ENCODE results near the gene OXCT1. TPM values are rescaled to one million over a fixed set of nuclear protein-coding genes. Genes with fewer than 3 reads are reported as not detected.

Gene OXCT1
- total and polyA plus RNA-seq, 9 donors, result 9.0 to 29.8 (median 15.4) TPM

DNA sequence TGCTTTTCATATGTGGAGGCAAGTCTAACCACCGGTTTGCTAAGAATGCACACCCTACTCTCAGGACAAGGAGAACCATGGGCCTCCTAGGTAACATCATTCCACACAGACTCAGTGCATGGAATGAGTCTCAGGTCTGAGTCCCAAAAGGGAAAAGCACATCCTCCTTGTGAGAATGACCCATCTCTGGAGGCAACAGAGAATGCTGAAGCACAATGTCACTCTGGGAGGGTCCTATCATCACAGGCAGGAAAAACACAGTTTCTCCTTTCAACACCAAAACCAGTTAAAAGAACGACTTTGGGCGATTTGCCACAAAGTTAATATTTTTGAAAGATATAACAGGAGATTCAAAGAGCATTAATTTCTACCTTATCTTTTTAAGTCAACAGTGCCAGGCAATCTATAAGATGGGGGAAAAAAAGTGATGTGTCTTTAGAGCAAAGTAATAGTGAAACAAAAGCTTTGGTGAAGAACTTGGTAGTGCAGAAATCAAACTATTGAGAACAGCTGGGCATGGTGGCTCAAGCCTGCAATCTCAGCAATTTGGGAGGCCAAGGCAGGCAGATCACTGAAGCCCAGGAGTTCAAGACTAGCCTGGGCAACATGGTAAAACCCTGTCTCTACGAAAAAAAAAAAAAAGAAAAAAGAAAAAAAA is 97.3 kb downstream of the OXCT1 start:
- intact Hi-C loops (cut with DNase I), result no loop called here
- Histone ChIP-seq H3K9me3 (no peaks in the 10 kb centered on the region), H3K27me3 (no peaks in the 10 kb centered on the region), H3K27ac (no peak overlapping the region), H3K4me1 (ENCODE audit: insufficient read depth) (peaks cover 5% of the 10 kb centered on the region), H3K4me3 (no peak overlapping the region), H3K36me3 (no peaks in the 10 kb centered on the region)
- TF ChIP-seq, protein P1, sequence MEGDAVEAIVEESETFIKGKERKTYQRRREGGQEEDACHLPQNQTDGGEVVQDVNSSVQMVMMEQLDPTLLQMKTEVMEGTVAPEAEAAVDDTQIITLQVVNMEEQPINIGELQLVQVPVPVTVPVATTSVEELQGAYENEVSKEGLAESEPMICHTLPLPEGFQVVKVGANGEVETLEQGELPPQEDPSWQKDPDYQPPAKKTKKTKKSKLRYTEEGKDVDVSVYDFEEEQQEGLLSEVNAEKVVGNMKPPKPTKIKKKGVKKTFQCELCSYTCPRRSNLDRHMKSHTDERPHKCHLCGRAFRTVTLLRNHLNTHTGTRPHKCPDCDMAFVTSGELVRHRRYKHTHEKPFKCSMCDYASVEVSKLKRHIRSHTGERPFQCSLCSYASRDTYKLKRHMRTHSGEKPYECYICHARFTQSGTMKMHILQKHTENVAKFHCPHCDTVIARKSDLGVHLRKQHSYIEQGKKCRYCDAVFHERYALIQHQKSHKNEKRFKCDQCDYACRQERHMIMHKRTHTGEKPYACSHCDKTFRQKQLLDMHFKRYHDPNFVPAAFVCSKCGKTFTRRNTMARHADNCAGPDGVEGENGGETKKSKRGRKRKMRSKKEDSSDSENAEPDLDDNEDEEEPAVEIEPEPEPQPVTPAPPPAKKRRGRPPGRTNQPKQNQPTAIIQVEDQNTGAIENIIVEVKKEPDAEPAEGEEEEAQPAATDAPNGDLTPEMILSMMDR (IDR thresholded peaks at IDR 0.05), result no peak
- no peak for TF ChIP-seq POLR2A (IDR thresholded peaks at IDR 0.05)
- no peak for TF ChIP-seq EP300 (IDR thresholded peaks at IDR 0.05)
- DNase-seq, result no peak
- 85 to 89% (median 86%) methylated on average over 4 of the region's 4 CpGs for WGBS, 3 donors

DNA sequence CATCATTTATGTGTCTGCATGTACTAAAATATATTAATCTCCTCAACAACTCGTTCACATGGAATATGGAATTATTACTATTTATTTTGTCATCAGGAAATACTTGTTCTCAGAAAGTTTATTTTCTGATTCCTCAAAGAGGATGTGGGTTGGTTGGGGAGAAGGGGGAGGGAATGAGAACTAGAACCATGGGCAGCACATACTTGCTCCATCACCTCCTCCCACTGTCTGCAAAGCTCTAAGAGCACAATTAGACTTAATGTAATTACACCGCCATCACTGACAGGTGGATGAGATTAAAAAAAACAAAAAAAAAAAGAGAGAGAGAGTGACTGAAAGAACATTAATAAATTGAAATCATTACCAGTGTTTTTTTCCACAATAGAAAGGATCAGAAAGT is 98.2 kb downstream of the OXCT1 start:
- intact Hi-C loops (cut with DNase I), result no loop called here
- no peak overlapping the region for H3K27ac ChIP-seq
- no peaks in the 10 kb centered on the region for H3K36me3 ChIP-seq
- DNase-seq, result no peak
- no peaks in the 10 kb centered on the region for H3K27me3 ChIP-seq
- TF ChIP-seq POLR2A (IDR thresholded peaks at IDR 0.05) (no peak), EP300 (IDR thresholded peaks at IDR 0.05) (no peak)
- TF ChIP-seq, protein P1 (IDR thresholded peaks at IDR 0.05), result no peak
- H3K4me3 ChIP-seq, result no peak overlapping the region
- 88 to 92% (median 88%) methylated on average over 2 of the region's 2 CpGs for WGBS, 3 donors
- H3K4me1 ChIP-seq (ENCODE audit: insufficient read depth), result peaks cover 5% of the 10 kb centered on the region
- no peaks in the 10 kb centered on the region for H3K9me3 ChIP-seq

DNA sequence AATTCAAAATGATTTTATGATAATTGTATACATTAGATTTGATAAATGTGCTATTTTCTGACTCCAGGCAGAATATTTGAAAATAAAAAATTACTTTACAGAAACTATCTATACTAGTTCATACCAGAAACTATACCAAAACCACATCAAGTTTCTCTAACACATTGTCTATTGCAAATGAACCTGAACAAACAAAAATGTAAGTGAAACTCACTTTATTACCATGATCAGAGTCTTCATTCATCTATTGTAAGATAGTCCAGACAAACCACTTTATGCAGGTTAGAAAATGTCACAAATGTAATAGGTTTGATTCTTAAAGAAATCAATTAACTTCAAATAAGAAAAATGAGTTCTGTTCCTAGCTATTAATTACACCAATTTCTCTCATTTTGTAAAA is 99.4 kb downstream of the OXCT1 start:
- TF ChIP-seq, protein P1 (IDR thresholded peaks at IDR 0.05), result no peak
- TF ChIP-seq POLR2A (IDR thresholded peaks at IDR 0.05) (no peak), EP300 (IDR thresholded peaks at IDR 0.05) (no peak)
- Histone ChIP-seq H3K4me1 (ENCODE audit: insufficient read depth) (peaks cover 4% of the 10 kb centered on the region), H3K27me3 (no peaks in the 10 kb centered on the region), H3K9me3 (no peaks in the 10 kb centered on the region), H3K27ac (no peak overlapping the region), H3K4me3 (no peak overlapping the region), H3K36me3 (no peaks in the 10 kb centered on the region)
- DNase-seq, result no peak
- intact Hi-C loops (cut with DNase I), result no loop called here

DNA sequence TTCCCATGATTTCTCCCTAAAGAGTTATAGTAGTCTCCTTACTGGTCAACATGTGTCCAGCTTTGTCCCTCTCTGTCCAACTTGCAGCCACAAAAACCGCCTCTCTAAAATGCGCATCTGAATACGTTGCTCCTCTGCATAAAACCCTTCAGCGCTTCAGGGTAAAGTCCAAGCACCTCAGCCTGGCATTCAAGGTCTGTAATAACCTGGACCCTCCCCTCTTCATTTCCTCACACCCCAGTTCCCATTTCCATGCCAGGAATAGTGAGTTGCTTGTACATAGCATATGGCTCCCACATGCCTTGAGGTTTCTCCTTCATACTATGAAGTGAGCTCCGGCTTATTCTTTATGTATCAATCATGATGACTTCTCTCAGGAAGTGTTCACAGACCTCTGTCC is 101.5 kb downstream of the OXCT1 start:
- DNase-seq, result no peak
- H3K36me3 ChIP-seq, result no peaks in the 10 kb centered on the region
- H3K9me3 ChIP-seq, result no peaks in the 10 kb centered on the region
- TF ChIP-seq, protein P1 (IDR thresholded peaks at IDR 0.05), result no peak
- TF ChIP-seq EP300 (IDR thresholded peaks at IDR 0.05) (no peak), POLR2A (IDR thresholded peaks at IDR 0.05) (no peak)
- intact Hi-C loops (cut with DNase I), result loop anchor here in 1 of 4 donors (10.0 kb wide), 1 partner anchor 46 kb away; no protein-coding TSS in a partner anchor
- H3K4me1 ChIP-seq (ENCODE audit: insufficient read depth), result no peaks in the 10 kb centered on the region
- 97 to 99% (median 99%) methylated on average over 5 of the region's 5 CpGs for WGBS, 3 donors
- no peak overlapping the region for H3K27ac ChIP-seq
- H3K4me3 ChIP-seq, result no peak overlapping the region
- H3K27me3 ChIP-seq, result no peaks in the 10 kb centered on the region
